ENCODE data around the gene HEATR5B. TPM values are rescaled to one million over a fixed set of nuclear protein-coding genes. Genes with fewer than 3 reads are reported as not detected.
"Not testable (repeated sequence)": the region's sequence is repeated elsewhere in the genome, so short reads cannot be mapped to it uniquely, and the experiment has no call there.

HEATR5B gene
- total RNA-seq, 1 donor from 2014 or later, result 15.1 TPM

DNA sequence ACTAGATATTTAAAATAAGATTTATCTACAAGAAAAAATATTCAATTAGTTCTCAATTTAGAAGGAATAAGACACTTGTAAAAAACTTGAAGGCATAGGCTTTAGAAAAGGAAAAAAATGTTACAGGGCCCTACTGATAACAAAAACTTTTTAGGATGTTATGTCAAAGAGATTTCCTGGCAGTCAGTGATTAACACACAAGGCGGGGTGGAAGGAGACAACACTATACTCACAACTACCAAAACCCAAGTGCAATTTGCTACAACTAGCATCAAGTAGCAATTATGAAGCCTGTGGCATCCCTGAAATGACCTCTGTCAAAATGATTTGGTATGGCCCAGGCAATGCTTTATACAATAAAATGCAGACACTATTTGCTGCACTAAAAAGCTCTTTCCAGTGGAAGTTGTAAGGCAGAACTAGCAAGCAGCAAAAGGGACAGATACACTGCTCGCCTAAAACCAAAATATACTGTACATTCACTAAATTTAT is 133.1 kb downstream of the HEATR5B start:
- H3K27me3 Mint-ChIP-seq (ENCODE audit: low read depth), result no peaks in the 10 kb centered on the region
- H3K27ac Mint-ChIP-seq (ENCODE audit: unreplicated experiment), result peak overlapping the region; percentile 64
- no peak for DNase-seq (ENCODE audit: low spot score)
- H3K4me1 Mint-ChIP-seq (ENCODE audit: low read depth), result peaks cover 51% of the 10 kb centered on the region
- no peak for TF ChIP-seq CTCF (IDR thresholded peaks at IDR 0.05)
- H3K9me3 Mint-ChIP-seq (ENCODE audit: low read depth), result no peaks in the 10 kb centered on the region
- no peaks in the 10 kb centered on the region for H3K36me3 Mint-ChIP-seq (ENCODE audit: low read depth)
- no peak overlapping the region for H3K4me3 Mint-ChIP-seq (ENCODE audit: unreplicated experiment)

DNA sequence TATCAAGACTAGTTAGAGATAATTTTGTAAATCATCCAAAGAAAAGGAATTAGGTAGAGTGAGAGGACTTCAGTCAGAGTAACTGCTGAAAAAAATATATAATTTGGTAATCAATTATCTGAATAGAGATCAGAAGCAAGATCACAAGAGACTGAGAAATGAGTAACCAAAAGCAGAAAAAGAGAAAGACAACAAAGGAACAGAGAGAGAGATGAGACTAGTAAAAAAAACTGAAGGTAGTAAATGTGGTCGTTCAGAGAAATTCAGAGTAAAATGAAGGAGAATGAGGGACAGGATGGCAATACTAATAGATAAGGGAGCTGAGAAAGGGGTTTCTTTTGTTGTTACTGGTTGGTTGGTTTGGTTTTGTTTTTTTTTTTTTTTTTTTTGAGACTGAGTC is 134.3 kb downstream of the HEATR5B start:
- peaks cover 61% of the 10 kb centered on the region for H3K4me1 Mint-ChIP-seq (ENCODE audit: low read depth)
- no peak for TF ChIP-seq CTCF (IDR thresholded peaks at IDR 0.05)
- no peak for DNase-seq (ENCODE audit: low spot score)
- no peak overlapping the region for H3K4me3 Mint-ChIP-seq (ENCODE audit: unreplicated experiment)
- H3K9me3 Mint-ChIP-seq (ENCODE audit: low read depth), result no peaks in the 10 kb centered on the region
- no peaks in the 10 kb centered on the region for H3K36me3 Mint-ChIP-seq (ENCODE audit: low read depth)
- H3K27me3 Mint-ChIP-seq (ENCODE audit: low read depth), result no peaks in the 10 kb centered on the region
- H3K27ac Mint-ChIP-seq (ENCODE audit: unreplicated experiment), result peak overlapping the region; percentile 65

DNA sequence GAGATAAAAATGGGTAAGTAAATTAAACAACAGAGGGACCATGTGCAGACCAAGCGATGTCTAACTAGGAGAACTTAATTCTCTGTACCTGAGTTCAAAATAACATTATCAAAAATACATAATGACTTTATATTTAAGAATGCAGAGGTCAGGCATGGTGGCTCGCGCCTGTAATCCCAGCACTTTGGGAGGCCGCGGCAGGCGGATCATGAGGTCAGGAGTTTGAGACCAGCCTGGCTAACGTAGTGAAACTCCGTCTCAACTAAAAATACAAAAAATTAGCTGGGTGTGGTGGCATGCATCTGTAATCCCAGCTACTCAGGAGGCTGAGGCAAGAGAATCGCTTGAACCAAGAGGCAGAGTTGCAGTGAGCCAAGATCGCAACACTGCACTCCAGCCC is 138.9 kb downstream of the HEATR5B start:
- H3K27me3 Mint-ChIP-seq (ENCODE audit: low read depth); H3K36me3 Mint-ChIP-seq (ENCODE audit: low read depth); H3K4me3 Mint-ChIP-seq (ENCODE audit: unreplicated experiment); H3K9me3 Mint-ChIP-seq (ENCODE audit: low read depth); DNase-seq (ENCODE audit: low spot score): not testable (repeated sequence)
- Mint-ChIP-seq H3K27ac (ENCODE audit: unreplicated experiment) (peak overlapping the region; percentile 75), H3K4me1 (ENCODE audit: low read depth) (peaks cover 33% of the 10 kb centered on the region)

- no peak for TF ChIP-seq CTCF (IDR thresholded peaks at IDR 0.05)
- no peak overlapping the region for H3K27ac Mint-ChIP-seq (ENCODE audit: unreplicated experiment)
- H3K4me1 Mint-ChIP-seq (ENCODE audit: low read depth), result peaks cover 21% of the 10 kb centered on the region
- no peak overlapping the region for H3K4me3 Mint-ChIP-seq (ENCODE audit: unreplicated experiment)
- H3K9me3 Mint-ChIP-seq (ENCODE audit: low read depth), result no peaks in the 10 kb centered on the region
- DNase-seq (ENCODE audit: low spot score), result no peak
- no peaks in the 10 kb centered on the region for H3K27me3 Mint-ChIP-seq (ENCODE audit: low read depth)
- H3K36me3 Mint-ChIP-seq (ENCODE audit: low read depth), result no peaks in the 10 kb centered on the region
These were observed 142.3 kb downstream of the HEATR5B start for GRCh38 chr2:36941867-36942266.

GRCh38 chr2:36936526-36936925 is 147.6 kb downstream of the HEATR5B start:
- H3K36me3 Mint-ChIP-seq (ENCODE audit: low read depth); H3K27me3 Mint-ChIP-seq (ENCODE audit: low read depth); H3K4me1 Mint-ChIP-seq (ENCODE audit: low read depth); DNase-seq (ENCODE audit: low spot score); H3K4me3 Mint-ChIP-seq (ENCODE audit: unreplicated experiment); H3K27ac Mint-ChIP-seq (ENCODE audit: unreplicated experiment); H3K9me3 Mint-ChIP-seq (ENCODE audit: low read depth): not testable (repeated sequence)

DNA sequence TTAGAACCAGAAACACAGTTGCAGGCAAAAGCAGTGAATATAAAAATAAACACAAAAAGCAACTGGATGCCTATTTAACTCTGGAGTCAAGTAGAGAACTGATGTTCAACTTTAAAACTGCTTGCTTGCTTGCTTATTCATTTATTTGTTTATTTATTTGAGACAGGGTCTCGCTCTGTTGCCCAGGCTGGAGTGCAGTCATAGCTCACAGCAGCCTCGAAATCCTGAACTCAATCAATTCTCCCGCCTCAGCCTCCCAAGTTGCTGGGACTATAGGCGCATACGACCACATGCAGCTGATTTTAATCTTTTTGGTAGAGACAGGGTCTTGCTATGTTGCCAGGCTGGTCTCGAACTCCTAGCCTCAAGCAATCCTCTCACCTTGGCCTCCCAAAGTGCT is 152.5 kb downstream of the HEATR5B start:
- H3K4me3 Mint-ChIP-seq (ENCODE audit: unreplicated experiment); H3K27me3 Mint-ChIP-seq (ENCODE audit: low read depth); DNase-seq (ENCODE audit: low spot score); H3K36me3 Mint-ChIP-seq (ENCODE audit: low read depth); H3K9me3 Mint-ChIP-seq (ENCODE audit: low read depth): not testable (repeated sequence)
- peak overlapping the region; percentile 61 for H3K27ac Mint-ChIP-seq (ENCODE audit: unreplicated experiment)
- H3K4me1 Mint-ChIP-seq (ENCODE audit: low read depth), result peaks cover 25% of the 10 kb centered on the region

Other genes starting within 250 kb of the HEATR5B start
- 22.7 to 27.5 TPM (median 25.3 TPM) in 3 replicates for gene STRN, start 117.8 kb downstream of the HEATR5B start, total RNA-seq
- gene GPATCH11, start 146 bp upstream of the HEATR5B start, total RNA-seq, result 6.4 to 9.0 TPM (median 7.0 TPM) in 3 replicates
- 46.4 to 57.5 TPM (median 50.4 TPM) in 3 replicates for gene EIF2AK2, start 72.6 kb upstream of the HEATR5B start, total RNA-seq
- not detected in 3 replicates for gene SULT6B1, start 104.3 kb upstream of the HEATR5B start, total RNA-seq
- gene CEBPZOS, start 112.1 kb upstream of the HEATR5B start, total RNA-seq, result not detected in 3 replicates
- 30.4 to 45.6 TPM (median 31.1 TPM) in 3 replicates for gene CEBPZ, start 147.2 kb upstream of the HEATR5B start, total RNA-seq
- gene NDUFAF7, start 147.3 kb upstream of the HEATR5B start, total RNA-seq, result 15.7 to 19.5 TPM (median 16.1 TPM) in 3 replicates
- gene PRKD3, start 240.5 kb upstream of the HEATR5B start, total RNA-seq, result 40.2 to 45.4 TPM (median 43.8 TPM) in 3 replicates